GM12801 (cell line): Measurements from ENCODE around the gene CLEC4E.

ENCODE experiments used
- TF ChIP-seq, protein P1 (sequence below): IDR thresholded peaks from one replicate; pipeline ENCODE4 v1.5.1; 2011; ENCODE audit warnings: control low read depth; ENCODE audit not compliant: insufficient read length; ENCODE audit errors: extremely low read depth

Gene CLEC4E

DNA sequence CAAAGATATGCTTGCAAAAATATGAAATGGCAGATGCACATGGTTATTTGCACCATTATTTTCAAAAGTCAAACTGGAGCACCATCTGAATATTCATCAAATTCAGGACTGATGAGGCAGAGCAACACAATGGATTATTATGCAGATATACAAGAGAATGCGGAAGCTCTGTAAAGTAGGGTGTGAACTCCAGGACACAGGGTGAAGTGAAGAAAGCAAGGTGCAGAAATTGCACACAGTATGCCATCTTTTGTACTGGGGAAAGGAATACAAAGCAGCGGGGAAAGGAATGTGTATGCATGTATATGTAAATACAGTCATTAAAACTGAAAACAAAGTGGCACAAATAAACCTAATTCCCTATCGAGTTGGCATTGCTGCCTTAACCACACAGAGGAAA, 22.7 kb upstream of the CLEC4E start:
- TF ChIP-seq, protein P1, sequence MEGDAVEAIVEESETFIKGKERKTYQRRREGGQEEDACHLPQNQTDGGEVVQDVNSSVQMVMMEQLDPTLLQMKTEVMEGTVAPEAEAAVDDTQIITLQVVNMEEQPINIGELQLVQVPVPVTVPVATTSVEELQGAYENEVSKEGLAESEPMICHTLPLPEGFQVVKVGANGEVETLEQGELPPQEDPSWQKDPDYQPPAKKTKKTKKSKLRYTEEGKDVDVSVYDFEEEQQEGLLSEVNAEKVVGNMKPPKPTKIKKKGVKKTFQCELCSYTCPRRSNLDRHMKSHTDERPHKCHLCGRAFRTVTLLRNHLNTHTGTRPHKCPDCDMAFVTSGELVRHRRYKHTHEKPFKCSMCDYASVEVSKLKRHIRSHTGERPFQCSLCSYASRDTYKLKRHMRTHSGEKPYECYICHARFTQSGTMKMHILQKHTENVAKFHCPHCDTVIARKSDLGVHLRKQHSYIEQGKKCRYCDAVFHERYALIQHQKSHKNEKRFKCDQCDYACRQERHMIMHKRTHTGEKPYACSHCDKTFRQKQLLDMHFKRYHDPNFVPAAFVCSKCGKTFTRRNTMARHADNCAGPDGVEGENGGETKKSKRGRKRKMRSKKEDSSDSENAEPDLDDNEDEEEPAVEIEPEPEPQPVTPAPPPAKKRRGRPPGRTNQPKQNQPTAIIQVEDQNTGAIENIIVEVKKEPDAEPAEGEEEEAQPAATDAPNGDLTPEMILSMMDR: no peak

DNA sequence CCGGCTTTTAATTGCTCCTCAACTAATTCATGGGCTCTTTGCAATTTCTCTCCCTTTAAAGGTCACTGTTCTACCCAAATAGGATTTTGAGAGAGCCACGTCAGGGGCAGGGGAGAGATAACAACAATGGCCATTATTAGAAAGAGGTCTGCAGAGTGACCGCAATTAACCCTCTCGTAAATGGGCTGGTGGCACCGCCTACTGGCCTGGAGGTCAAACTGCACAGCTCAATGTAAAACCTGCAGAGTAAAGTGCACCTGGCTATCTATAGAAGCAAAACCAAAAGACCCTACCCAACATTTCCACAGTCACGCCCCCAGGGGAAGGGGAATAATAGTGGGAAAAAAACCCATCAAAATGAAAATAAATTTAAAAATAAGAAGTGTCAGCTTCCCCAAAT, 21.6 kb upstream of the CLEC4E start:
- TF ChIP-seq, protein P1: no peak

GRCh38 chr12:8561011-8561410, 20.3 kb upstream of the CLEC4E start:
- TF ChIP-seq, protein P1: no peak

DNA sequence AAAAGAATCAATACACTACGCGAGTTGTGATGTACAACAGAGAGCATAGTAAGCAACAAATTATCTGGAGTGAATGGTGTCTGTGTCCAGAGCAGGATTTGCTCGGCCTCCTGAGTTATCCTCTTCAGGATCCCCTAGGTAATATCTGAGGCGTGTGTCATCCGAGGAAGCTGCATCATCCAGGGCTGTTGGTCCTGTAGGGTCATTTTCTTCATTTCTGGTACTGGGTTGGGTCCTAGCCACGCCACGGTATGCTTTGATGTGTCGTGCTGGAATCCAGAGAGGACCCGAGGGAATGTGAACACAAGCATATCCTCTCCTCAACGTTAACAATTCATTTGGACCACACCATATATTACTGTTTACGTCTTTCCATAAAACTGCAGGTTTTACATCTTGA, 19.0 kb upstream of the CLEC4E start:
- TF ChIP-seq, protein P1: no peak

GRCh38 chr12:8556531-8557097, 15.9 kb upstream of the CLEC4E start:
- TF ChIP-seq, protein P1: no peak

- TF ChIP-seq, protein P1: no peak
Observed at GRCh38 chr12:8554451-8555195, 13.9 kb upstream of the CLEC4E start.

DNA sequence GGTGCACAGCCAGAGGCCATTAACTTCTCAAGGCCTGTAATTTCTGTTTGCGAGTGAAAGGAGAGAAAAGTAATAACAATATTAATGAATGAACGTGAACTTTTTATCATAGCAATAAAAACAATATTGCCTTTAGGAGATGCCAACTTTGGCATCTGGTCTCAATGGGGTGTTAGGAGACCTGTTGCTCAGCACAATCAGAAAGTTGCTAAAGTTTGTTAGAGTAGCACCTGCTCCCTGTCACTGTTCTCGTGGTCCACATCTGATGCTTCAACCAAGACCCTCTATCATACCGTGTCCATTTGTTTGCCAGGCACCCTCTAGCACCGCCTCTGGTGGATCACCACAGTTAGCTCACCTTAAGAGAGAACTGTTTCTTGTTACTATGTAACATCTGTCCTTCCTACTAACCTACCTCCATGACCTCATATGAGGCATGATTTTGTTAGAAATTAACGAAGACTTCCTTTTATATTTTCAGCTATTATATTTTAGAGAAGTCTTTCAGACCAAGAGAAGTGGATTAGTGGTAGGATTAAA, 12.5 kb upstream of the CLEC4E start:
- TF ChIP-seq, protein P1: no peak
